Ishikawa (cell line): ENCODE results near the gene ZBTB7C.

Source experiments
- RAD21 ChIP-seq: IDR thresholded peaks from 2 replicates; pipeline ENCODE4 v1.6.1; 2012; ENCODE audit warnings: low read depth
- REST ChIP-seq: IDR thresholded peaks from 2 replicates; pipeline ENCODE4 v1.6.1; 2012; ENCODE audit warnings: low read depth, mild to moderate bottlenecking
- TCF12 ChIP-seq: IDR thresholded peaks from 2 replicates; pipeline ENCODE4 v1.6.1; 2012; ENCODE audit warnings: low read depth

GRCh38 chr18:48104705-48105104 is 304.5 kb downstream of the ZBTB7C start:
- no peak for TF ChIP-seq RAD21
- TF ChIP-seq REST: no peak
- no peak for TF ChIP-seq TCF12
